GM12892 (cell line): ENCODE results near the gene ERGIC1.

Experiments used
- POLR2A ChIP-seq: IDR thresholded peaks from 2 replicates; pipeline ENCODE4 v1.6.1; 2011; ENCODE audit warnings: low read depth, low read length, control low read depth
- POLR2AphosphoS5 ChIP-seq: IDR thresholded peaks from 2 replicates; pipeline ENCODE4 v1.6.1; 2011; ENCODE audit warnings: low read depth, low read length, control low read depth
- TAF1 ChIP-seq: IDR thresholded peaks from 2 replicates; pipeline ENCODE4 v1.6.1; 2011; ENCODE audit warnings: low read depth, mild to moderate bottlenecking, control low read depth, low read length, borderline replicate concordance

DNA sequence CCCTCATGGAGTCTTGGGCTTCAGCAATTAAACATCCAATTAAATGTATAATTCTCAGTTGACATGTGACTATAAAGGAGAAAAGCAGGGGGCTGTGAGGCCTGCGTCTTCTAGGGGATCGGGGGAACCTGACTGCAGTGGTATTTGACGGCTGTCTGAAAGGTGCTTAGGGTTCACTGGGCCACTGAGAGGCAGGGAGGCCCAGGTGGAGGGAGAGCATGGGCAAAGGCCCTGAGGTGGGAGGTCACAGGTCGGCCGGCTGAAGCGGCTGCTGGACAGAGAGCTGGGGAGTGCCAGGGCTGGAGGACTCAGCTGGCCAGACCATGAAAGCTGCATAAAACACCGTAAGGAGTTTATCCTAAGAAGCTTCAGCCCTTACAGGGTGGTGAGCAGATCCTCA is 23.9 kb downstream of the ERGIC1 start:
- TF ChIP-seq POLR2A (no peak), TAF1 (no peak), POLR2AphosphoS5 (no peak)
